GM18502 (cell line): Measurements from ENCODE around the gene EIF2D.
A peak's percentile ranks its signal among the peaks of the same experiment; 100 is the strongest.
"Not testable (repeated sequence)": the region's sequence is repeated elsewhere in the genome, so short reads cannot be mapped to it uniquely, and the experiment has no call there.

Experiments
- ATAC-seq: cut with Tn5 transposase; IDR thresholded peaks from one replicate; pipeline ENCODE4 v1.9.1; 2021; ENCODE audit warnings: mild to moderate bottlenecking; ENCODE audit not compliant: unreplicated experiment, poor library complexity

The EIF2D gene

DNA sequence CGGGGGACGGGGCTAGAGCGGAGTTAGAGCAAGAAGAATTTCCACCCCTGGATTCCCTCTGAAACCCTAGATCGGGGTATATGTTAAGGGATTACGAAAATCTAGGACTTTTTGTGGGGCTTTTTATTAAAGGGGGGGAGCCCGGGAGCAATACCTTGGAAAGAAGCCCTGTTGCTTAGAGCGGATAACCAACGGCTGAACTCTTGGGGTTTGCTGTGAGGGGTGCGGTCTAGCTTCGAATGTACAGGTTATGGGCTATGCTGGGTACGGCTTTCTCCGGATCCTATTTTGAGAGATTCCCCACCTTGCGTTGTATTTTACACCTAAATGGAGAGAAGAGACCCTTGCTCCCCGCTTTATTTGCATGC lies 23.7 kb upstream of the EIF2D start:
- peak; percentile 15 for ATAC-seq

DNA sequence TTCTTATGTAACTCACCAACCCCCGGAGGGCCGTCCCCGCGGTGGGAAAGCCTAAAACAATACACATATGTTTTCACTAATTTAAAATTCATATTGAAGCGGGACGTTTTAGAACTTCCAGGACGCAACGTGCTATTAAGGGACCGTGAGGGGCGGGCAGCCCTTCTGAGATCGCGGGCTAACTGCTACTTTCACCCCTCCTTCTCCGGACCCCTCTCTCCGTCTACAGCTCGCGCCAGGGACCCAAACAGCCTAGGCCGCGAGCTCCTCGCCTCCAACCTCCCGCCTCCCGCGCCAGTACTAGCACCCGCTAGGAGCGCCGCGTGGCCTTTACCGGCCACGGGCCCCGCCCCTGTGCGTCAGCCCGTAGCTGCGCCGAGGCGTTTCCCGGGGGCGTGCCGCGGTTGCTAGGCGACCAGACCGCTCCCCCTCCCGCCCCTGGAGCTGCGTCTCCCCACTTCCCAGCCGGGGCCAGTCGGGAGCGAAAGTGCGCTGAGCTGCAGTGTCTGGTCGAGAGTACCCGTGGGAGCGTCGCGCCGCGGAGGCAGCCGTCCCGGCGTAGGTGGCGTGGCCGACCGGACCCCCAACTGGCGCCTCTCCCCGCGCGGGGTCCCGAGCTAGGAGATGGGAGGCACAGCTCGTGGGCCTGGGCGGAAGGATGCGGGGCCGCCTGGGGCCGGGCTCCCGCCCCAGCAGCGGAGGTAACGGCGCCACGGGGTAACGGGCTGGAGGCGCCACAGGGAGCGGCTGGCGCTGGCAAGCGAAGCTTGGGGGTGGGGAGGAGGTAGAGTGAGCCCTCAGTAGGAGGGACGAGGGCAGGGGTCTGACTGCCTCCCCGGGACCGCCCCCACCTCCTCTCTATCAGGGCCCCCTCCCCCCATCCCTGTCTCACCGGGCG lies 23.1 kb upstream of the EIF2D start, which contains the start of gene DYRK3:
Gene DYRK3, plus strand, starts transcription at position 457 of the 898 bp plus-strand sequence. Its CDS starts 168 bp downstream, at position 625.
- peak; percentile 92 for ATAC-seq

DNA sequence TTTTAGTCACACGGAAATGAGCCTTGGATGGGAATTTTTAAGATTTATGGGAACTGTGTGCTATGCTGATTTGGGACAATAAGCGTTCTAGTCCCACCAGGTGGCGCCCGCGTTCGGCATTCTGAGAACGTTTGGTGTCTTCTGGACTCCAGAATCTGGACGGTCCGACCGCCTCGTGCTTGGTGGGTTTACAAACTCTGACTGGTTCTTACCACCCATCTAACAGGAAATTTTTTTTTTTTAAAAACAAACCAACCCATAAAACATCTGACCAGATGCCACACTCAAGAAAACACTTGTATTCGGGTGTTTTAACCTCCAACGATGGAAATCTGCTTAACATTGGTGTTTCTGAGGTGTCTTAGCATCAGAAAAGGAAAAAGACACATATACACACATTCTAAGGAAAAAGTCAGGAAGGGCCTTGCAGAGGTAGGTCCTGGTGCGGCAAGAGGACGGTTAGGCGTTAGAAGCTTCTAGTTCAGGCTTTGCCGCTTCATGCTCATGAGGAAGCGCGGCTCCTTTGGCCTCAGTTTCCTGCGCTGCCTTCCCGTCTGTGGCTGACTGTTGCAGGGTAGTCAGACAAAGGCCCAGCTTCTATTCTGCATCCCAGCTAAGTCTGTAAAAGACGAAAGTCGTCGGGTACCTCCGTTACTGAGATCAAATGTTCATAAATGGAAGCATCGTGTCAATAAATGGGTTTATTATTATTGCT lies 22.3 kb upstream of the EIF2D start:
- ATAC-seq = no peak

DNA sequence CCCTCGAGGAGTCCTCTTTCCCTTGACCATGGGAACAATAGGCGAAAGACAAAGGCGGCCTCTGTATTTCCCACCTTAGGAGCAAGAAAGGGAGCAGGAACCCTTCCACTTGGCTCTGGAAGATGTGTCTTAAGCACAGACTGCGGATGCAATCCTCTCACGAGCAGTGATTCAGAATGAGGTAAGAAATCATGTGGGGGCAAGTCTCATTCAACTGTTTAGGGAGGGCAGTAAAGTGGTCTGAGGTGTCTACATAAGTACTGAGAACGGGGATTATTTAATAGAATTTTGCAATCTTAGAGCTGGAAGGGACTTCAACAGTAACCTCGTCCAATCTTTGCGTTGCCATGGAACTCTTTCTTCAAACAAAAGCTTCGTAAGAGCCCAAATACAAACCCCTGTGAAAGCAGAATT lies 21.4 kb upstream of the EIF2D start:
- ATAC-seq = no peak

DNA sequence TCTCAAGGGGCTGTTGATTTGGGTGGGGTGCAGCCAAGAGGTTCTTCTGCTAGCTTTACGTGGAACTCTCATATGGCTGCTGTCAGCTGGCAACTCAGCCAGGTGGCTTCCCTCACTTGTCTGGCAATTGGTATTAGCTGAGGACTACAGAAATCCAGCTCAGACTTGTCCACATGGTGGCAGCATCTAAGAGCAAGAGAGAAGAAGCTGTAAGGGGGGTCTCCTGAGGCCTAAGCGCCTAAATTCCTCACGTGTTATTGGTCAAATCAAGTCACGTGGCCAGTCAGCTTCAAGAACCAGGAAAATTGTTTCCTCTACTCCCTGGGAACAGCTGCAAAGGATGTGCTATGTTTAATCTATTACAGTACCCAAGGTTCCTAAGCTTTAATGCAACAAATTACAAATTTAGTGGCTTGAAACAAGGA lies 18.8 kb upstream of the EIF2D start:
- no peak for ATAC-seq

DNA sequence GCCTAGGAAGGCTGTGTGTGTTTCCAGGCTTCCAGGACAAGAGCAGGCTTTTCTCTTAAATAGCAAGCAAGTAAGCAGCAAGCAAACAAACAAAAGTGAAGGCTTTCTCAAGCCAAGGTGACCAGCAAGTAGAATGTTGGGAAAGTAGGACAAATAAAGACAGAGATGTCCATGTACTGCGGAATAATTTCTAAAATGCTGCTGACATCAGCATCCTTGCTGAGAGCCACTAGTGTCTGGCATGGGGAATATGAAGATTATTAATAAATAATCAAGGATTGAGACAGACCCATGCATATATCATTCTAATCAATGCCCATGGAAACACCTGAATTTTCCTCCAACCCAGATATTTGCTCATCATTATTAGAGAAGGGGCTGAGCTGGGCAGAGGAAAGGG lies 16.7 kb upstream of the EIF2D start:
- ATAC-seq = no peak

DNA sequence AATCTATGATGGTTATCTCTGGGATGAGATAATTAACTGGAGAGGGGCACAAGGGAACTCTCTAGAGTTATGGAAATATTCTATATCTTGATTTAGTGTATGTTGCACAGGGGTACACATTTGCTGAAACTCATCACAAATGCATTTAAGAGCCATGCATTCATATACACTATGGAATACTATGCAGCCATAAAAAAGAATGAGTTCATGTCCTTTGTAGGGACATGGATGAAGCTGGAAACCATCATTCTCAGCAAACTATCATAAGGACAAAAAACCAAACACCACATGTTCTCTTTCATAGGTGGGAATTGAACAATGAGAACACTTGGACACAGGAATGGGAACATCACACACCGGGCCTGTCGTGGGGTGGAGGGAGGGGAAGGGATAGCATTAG lies 14.1 kb upstream of the EIF2D start:
- ATAC-seq = not testable (repeated sequence)

DNA sequence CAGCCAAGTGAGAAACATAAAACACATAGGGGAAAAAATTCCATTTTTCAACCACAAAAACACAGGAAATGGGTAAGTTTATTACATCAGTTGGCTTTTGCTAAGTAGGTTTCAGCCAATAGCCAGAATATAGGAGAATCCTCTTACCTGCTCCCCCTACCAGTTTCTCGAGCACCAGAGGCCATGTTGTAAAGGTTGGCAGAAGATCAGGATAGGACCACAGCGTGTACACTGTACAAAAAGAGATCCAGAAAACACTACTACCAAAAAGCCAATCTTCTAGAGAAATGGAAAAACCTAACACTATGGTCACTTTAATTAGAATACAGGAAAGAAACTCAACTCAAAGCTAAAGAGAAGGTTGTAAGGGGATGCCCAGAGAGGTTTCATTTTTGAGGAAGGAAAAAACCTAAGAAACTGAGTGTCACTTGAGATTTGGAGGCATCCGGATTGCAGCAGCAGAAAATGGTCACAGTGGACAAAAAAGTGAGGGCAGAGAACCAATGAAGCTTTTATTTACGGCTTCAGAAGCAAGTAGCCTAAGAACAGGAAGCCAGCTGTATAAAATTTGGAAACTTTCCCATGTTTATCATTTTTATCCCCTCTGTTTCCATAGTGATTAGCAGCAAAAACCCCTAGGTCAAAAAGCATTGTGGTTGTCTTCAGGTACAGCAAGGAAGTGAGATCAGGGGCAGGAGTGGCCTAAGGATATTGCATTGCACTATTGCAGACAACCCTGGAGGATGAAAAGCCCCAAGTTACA lies 2.9 kb downstream of the EIF2D start:
- ATAC-seq = no peak

DNA sequence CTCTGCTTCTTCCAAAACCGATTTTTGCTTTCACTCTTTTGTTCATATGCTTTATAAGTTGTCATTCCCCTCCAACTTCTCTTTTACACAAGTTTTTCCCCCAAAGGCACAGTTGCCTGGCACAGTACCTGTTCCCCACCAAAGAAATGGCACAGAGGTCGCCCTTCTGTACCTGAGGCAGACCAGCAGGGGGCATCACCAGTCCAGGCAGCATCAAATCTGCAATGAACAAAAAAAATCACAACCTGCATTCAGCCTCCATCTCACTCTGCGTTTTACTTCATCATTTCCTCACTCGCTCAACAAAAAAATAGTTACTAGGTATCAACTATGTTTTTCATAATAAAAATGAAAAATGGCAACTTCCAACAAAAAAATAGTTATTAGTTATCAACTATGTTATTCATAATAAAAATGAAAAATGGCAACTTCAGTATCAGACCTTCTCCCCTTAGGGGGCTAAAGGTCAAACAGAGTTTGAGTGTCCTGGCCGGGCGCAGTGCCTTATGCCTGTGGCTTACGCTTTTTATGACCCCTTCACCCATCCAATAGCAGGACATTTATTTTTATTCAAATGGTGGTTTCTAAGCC lies 4.1 kb downstream of the EIF2D start:
- ATAC-seq = no peak

DNA sequence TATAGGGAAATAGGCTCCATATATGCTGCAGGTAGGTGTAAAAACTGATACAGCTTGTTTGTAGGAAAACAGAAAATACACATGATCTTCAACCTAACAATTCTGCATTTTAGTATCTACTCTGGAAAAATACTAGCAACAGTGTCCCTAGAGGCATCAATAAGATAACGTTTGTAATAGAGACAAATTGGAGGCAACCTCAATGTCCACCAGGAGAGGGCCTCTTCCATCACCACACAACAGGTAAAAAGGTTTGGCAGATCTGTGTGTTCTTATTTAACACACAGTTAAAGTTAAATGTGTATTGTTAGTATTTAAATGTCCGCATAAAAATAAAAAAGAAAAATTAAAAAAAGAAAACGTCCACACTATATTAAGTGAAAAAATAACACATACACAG lies 5.4 kb downstream of the EIF2D start:
- no peak for ATAC-seq

DNA sequence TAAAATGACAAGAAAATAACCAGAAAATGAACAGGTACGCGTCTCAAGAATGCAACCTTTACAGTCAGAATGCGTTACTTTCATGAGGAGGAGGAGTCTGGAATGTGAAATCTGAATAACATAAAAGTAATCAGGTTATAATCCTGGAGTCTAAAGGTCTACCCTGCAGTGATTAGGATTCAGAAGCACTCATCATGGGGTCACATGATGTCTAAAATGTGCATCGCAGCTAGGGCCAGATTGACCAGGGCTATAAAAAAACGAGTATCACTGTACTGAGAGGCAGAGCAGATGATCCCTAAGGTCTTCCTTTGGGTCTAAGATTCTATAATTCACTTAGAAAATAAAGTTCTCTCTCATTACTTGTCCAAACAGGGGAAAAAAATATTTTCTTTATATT lies 7.4 kb downstream of the EIF2D start:
- no peak for ATAC-seq

DNA sequence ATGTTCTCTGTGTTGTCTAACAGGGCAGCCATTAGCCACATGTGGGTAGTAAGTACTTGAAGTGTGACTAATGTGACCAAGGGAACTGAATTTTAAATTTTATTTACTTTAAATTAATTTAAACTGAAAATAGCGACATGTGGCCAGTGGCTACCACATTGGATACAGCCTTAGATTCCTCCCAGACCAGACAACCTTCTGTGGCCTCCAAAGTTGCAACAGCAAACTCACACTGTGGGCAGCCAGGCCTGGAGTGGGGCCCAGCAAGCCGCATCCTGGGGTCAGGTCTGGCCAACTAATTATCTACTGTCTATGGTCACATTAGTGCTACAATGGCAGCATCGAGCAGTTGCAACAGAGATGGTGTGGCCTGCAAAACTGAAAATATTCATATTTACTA lies 11.7 kb downstream of the EIF2D start:
- ATAC-seq = no peak

DNA sequence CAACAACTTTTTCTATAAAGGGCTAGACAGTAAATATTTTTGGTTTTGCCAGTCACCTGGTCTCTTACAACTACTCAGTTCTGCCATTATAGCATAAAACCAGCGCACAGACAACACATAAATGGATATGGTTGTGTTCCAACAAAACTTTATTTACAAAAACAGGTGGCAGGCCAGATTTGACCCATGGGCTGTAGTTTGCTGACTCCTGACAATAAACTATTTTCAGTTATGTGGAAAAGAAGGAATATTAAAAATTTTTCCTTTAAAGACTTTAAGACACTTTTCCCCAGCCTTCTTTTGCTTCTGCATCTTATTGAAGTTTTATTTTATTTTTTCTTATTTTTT lies 16.0 kb downstream of the EIF2D start:
- ATAC-seq = no peak

DNA sequence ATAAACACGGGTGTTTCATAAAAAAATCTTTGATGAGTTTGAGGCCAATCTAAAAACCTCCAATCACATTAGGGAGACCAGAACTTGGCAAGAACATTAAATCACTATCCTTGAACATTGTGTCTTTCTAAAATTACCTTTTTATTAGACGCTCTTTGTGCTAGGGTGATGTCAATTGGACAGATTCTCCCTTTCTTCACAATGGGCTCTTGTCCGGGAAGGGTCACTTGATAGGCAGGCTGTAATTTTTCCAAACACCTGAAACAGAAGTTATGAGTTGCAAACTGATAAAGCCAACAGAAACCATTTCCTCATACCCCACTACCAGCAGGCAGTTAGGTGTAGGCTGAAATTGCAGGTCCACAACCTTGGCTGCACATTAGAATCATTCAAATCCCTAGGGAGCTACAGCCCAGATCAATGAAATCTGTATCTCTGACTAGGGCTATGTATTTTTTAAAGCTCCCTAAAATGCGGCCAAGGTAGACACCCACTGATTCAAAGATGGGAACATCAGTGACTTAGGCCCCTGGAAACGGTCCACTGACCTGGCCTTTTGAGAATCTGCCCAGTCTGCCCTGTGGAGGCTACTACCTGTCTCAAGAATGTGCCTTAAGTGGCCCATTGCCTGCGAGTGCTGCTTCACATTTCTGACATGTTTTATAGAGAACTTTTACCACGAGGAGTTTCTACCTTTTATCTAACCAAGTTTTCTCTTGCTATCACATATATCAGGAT lies 16.5 kb downstream of the EIF2D start:
- no peak for ATAC-seq

DNA sequence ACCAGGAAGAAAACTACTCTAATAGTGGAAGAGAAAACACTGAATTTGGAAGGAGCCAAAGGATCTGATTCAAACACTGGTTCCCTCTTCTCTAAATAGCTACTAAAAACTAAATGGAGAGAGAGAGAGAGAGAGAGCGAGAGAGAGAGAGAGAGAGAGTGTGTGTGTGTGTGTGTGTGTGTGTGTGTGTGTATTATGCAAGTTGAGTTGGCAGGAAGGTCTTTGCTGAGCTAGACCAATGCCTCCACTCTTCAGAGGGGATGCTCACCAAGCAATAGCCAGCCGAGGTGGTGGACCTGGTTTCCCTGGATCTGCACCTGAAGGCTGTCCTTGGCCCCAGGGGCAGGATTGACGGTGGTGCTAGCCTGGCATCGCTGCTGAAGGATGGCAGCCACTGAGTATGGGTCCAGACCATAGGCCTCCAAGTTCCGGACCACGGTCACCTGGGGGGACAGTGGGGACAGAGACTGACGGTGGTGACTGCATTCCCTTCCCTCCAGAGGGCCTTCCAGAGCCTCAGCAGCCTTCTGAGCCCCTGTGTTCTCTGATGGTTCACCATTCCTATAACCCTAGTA lies 18.8 kb downstream of the EIF2D start:
- ATAC-seq = no peak

DNA sequence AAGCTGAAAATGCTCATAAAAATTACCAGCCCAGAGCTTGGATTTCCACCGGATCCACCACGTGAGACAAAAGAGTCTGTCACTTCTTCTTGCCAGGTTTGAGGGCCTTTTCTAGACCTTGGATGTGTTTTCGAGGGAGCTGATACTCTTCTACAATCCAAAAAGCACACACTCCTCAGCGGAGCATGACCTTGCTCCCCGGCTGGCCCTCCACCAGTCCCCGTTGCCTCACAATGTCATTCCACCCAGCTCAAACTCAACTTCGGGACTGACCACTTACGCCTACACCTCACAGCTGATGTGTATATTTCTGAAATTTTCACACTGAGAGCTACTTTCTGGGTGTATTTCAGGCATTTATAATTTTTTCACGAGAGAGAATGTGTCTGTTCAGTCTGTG lies 20.6 kb downstream of the EIF2D start:
- ATAC-seq = no peak

DNA sequence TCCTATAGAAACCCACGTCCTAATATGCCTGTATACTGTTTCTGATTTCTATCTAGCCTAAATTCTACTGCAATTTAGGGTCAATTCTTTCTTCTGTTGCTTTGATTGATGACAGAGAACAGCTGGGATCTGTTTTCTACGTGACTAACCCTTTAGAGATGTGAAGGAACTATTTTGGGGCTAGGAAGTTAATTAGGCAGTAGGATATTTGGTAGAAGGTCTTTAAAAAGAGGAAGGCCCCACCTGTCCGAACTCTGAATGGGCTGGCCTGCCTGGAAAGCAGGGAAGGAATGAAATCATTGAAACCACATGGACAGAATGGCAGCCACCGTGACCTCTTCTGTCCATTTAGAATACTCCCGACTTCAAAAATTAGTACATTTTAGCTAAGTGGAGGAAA lies 21.0 kb downstream of the EIF2D start:
- ATAC-seq = no peak

DNA sequence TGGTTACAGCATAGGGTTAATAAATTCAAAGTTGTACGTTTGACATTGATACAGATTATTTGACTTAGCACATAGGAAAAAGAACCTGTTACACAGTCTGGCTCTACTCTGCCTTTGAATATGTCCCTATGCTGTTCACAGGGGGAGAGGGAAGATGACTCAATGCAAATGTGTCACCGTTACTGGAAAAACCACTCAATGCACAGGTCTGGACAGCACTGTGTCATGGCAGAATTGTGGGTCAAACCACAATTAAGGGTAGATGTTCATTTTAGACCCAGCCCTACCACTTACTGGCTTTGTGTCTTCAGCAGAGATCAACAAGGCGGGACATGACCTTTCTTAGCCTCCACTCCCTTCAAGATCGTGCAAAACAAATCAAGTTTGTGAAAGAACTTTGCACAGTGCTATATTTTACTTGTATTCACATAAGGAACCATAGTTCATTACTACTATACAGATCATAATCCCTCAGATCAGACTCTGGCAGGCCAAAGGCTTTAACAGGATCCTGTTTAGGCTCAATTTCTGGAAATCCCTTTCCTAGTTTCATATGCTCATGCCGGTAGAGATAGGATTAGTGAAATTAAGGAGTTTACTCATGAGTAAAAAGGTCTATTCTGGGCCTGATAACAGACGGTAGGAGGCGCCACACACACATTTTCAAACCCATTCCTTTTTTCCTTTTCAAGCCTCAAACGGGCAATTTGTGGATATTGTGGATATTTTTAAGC lies 22.1 kb downstream of the EIF2D start:
- ATAC-seq = peak; percentile 65

DNA sequence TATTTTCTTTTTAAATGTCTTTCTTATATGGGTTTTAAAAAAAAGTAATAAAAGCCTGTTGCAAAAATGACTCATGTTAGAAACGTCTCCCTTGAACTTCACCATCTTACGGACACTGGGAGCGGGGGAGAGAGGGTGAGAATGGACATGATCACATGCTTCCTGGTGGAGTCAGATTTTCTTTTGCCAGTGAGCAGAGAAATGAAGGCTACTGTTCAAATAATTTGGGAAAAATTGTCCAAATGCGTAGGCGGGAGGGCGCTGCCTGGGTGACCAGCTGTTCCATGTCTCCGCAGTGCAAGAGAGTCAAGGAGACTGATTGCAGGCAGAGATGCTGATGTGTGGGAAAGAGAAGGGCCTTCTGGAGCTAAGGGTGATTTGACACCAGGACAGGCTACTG lies 23.1 kb downstream of the EIF2D start:
- no peak for ATAC-seq
